ENCODE measurements around the gene CYTH1. TPM values are rescaled to one million over a fixed set of nuclear protein-coding genes. Genes with fewer than 3 reads are reported as not detected.

Gene CYTH1
- total and polyA plus RNA-seq, 8 donors: 18.3 to 34.4 (median 23.5) TPM

- Histone ChIP-seq H3K9me3 (no peaks in the 10 kb centered on the region), H3K4me1 (peaks cover 0 to 3% (median 0%) of the 10 kb centered on the region in 3 donors), H3K27me3 (no peaks in the 10 kb centered on the region), H3K4me3 (no peak overlapping the region), H3K27ac (no peak overlapping the region), H3K36me3 (no peaks in the 10 kb centered on the region)
- no peak for DNase-seq
- no peak for TF ChIP-seq CTCF (IDR thresholded peaks at IDR 0.05)
- intact Hi-C loops (cut with DNase I): no loop called here
- WGBS, 2 donors: 67 to 68% methylated on average over 4 of the region's 4 CpGs
- no peak for ATAC-seq
- no peak for FAIRE-seq
These were observed 14.3 kb downstream of the CYTH1 start for GRCh38 chr17:78767806-78768205.

DNA sequence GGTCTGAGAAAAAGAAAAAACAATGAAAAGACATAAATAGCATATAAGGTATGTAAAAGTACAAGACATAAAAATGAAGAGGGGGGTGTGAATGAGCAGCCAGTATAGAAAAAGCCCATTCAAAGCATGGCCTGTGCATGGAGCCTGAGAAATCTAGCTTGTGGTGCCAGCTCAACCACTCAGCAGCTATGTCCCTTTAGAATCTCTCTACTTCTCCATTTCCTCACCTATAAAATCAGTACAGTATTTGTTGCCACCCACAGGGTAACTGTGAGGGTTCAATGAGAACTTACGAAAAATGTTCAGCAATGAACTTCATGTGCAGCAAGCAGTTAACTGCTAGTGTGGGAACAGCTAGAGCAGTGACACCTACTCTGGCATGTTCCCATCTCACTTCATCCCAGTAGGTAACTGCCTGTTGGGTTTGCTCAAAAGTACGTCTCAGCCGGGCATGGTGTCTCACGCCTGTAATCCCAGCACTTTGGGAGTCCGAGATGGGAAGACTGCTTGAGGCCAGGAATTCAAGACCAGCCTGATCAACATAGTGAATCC lies 15.3 kb downstream of the CYTH1 start:
- DNase-seq (no peak), FAIRE-seq (no peak), ATAC-seq (no peak)
- no peak overlapping the region for H3K27ac ChIP-seq
- no peaks in the 10 kb centered on the region for H3K27me3 ChIP-seq
- WGBS, 2 donors: 83% methylated on average over 5 of the region's 5 CpGs
- peaks cover 0 to 10% (median 0%) of the 10 kb centered on the region in 3 donors for H3K4me1 ChIP-seq
- H3K4me3 ChIP-seq: no peak overlapping the region
- TF ChIP-seq CTCF (IDR thresholded peaks at IDR 0.05): no peak
- no peaks in the 10 kb centered on the region for H3K9me3 ChIP-seq
- no peaks in the 10 kb centered on the region for H3K36me3 ChIP-seq
- intact Hi-C loops (cut with DNase I): no loop called here

DNA sequence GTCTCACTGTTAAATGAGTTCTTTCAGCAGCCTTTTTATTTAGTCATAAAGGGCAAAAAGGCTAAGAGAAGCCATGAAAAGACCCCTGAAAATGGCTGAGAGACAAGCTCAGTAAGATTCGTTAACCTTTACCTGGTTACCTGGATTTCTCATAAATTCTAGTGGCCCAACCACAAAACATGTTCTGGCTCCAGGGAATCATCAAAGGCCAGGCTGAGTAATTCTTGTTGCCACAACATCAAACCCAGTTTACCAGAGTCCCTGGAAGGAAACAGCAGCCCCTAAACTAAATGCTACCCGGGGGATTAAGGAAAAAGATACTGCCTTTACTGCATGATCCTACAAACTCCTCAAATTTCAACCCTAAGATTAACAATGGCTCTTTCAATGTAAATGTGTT lies 15.8 kb downstream of the CYTH1 start:
- WGBS, 2 donors: 65 to 76% methylated on average over 2 of the region's 2 CpGs
- peaks cover under 1 to 16% (median under 1%) of the 10 kb centered on the region in 3 donors for H3K4me1 ChIP-seq
- H3K27ac ChIP-seq: no peak overlapping the region
- no peaks in the 10 kb centered on the region for H3K27me3 ChIP-seq
- no peaks in the 10 kb centered on the region for H3K9me3 ChIP-seq
- DNase-seq: no peak
- FAIRE-seq: no peak
- H3K4me3 ChIP-seq: no peak overlapping the region
- intact Hi-C loops (cut with DNase I): no loop called here
- TF ChIP-seq CTCF (IDR thresholded peaks at IDR 0.05): no peak
- ATAC-seq: no peak
- no peaks in the 10 kb centered on the region for H3K36me3 ChIP-seq

- no peak overlapping the region for H3K4me3 ChIP-seq
- DNase-seq (no peak), FAIRE-seq (no peak), ATAC-seq (no peak)
- H3K36me3 ChIP-seq: no peaks in the 10 kb centered on the region
- H3K9me3 ChIP-seq: no peaks in the 10 kb centered on the region
- TF ChIP-seq CTCF (IDR thresholded peaks at IDR 0.05): no peak
- peaks cover 4 to 20% (median 5%) of the 10 kb centered on the region in 3 donors for H3K4me1 ChIP-seq
- no peak overlapping the region for H3K27ac ChIP-seq
- H3K27me3 ChIP-seq: no peaks in the 10 kb centered on the region
- intact Hi-C loops (cut with DNase I): no loop called here
- 86 to 89% methylated on average over 3 of the region's 3 CpGs for WGBS, 2 donors
These were observed 16.3 kb downstream of the CYTH1 start for GRCh38 chr17:78765821-78766220.

GRCh38 chr17:78764871-78765270 lies 17.2 kb downstream of the CYTH1 start:
- TF ChIP-seq CTCF (IDR thresholded peaks at IDR 0.05): no peak
- no peak for DNase-seq
- intact Hi-C loops (cut with DNase I): no loop called here
- 83 to 87% methylated on average over 8 of the region's 8 CpGs for WGBS, 2 donors
- Histone ChIP-seq H3K27ac (no peak overlapping the region), H3K9me3 (no peaks in the 10 kb centered on the region), H3K36me3 (no peaks in the 10 kb centered on the region), H3K4me1 (peaks cover 4 to 23% (median 11%) of the 10 kb centered on the region in 3 donors), H3K4me3 (no peak overlapping the region), H3K27me3 (no peaks in the 10 kb centered on the region)
- no peak for ATAC-seq
- FAIRE-seq: no peak

Measured in pancreas (tissue), 10 donors.